ENCODE data around the gene OR2V2.

- no peak for TF ChIP-seq CTCF (IDR thresholded peaks at IDR 0.05)
- no peak for TF ChIP-seq POLR2A (IDR thresholded peaks at IDR 0.05)
Observed at GRCh38 chr5:181189363-181189961, 42.1 kb downstream of the OR2V2 start.
